Lung (tissue), 12 donors: ENCODE data around the gene ERBB4. TPM values are rescaled to one million over a fixed set of nuclear protein-coding genes. Genes with fewer than 3 reads are reported as not detected.

Source experiments
- ATAC-seq: fragments of 200-7000 bp; cut with Tn5 transposase; one replicate; pipeline ENCODE4 v1.9.1; 2020; ENCODE audit warnings: moderate number of reproducible peaks; ENCODE audit not compliant: insufficient read depth, low FRiP score
- DNase-seq, 3 donors: peaks; one replicate each; pipeline ENCODE4 v3.0.0-alpha.2; 2013 to 2017
- H3K27ac ChIP-seq, 2 donors: one replicate each; pipeline ENCODE4 v1.5.1; 2013; ENCODE audit warnings: mild to moderate bottlenecking in 2 of 2, moderate library complexity in 2 of 2, control low read depth in 1 of 2, inconsistent platforms in 1 of 2, low read depth in 1 of 2, low read length in 1 of 2
- H3K27me3 ChIP-seq, 3 donors: one replicate each; pipeline ENCODE4 v1.5.1; 2013; ENCODE audit warnings: low read length in 2 of 3; ENCODE audit not compliant: control insufficient read depth in 3 of 3, insufficient read depth in 3 of 3
- H3K36me3 ChIP-seq, 4 donors: one replicate each; pipeline ENCODE4 v1.5.1; 2013; ENCODE audit warnings: low read length in 4 of 4, mild to moderate bottlenecking in 1 of 4, moderate library complexity in 1 of 4; ENCODE audit not compliant: control insufficient read depth in 4 of 4, insufficient read depth in 4 of 4
- H3K4me1 ChIP-seq, 5 donors: one replicate each; pipeline ENCODE4 v1.5.1; 2013; ENCODE audit warnings: low read length in 5 of 5, mild to moderate bottlenecking in 2 of 5, moderate library complexity in 1 of 5; ENCODE audit not compliant: control insufficient read depth in 5 of 5, insufficient read depth in 5 of 5
- H3K4me3 ChIP-seq: one replicate; pipeline ENCODE4 v1.5.1; 2013; ENCODE audit warnings: mild to moderate bottlenecking, control low read depth, moderate library complexity
- H3K9ac ChIP-seq, 2 donors: one replicate each; pipeline ENCODE4 v1.5.1; 2013; ENCODE audit warnings: low read length in 2 of 2, control low read depth in 1 of 2; ENCODE audit not compliant: insufficient read depth in 1 of 2
- H3K9me3 ChIP-seq, 4 donors: one replicate each; pipeline ENCODE4 v1.5.1; 2013; ENCODE audit warnings: low read length in 3 of 4, mild to moderate bottlenecking in 1 of 4, moderate library complexity in 1 of 4; ENCODE audit not compliant: control insufficient read depth in 4 of 4, insufficient read depth in 3 of 4
- WGBS, 2 donors: extraction: QIAGEN DNeasy Blood & Tissue Kit; methylation state at CpG; one replicate each; pipeline ENCODE4 v1.1.7; 2013; 5-methylcytosine and 5-hydroxymethylcytosine counted together
- polyA plus RNA-seq, 2 donors: library from polyadenylated mRNA; stranded (reverse); fragments of 200-250 nt; gene quantifications; one replicate each; pipeline ENCODE4 v1.2.1, GENCODE V29; 2013
- total RNA-seq, 2 donors: library from RNA; depleted of rRNA in 1 of 2; stranded (reverse); fragments of >200 nt in 1 of 2; gene quantifications; one replicate each; pipeline ENCODE4 v1.2.1, GENCODE V29; 2014 to 2021
- TF ChIP-seq, protein P1 (sequence below): IDR thresholded peaks from 2 replicates; pipeline ENCODE4 v1.5.1; 2012; ENCODE audit warnings: mild to moderate bottlenecking; ENCODE audit errors: control extremely low read depth, extremely low read depth
- donor health status: control.
- donor health status: control.
- donor health status: Bipolar disorder and iron deficiency.
- donor health status: healthy.
- donor health status: DM: yes; HTN: yes; CAD: no.

ERBB4 gene
- total and polyA plus RNA-seq, 4 donors, result 0.41 to 16.8 (median 5.3) TPM

DNA sequence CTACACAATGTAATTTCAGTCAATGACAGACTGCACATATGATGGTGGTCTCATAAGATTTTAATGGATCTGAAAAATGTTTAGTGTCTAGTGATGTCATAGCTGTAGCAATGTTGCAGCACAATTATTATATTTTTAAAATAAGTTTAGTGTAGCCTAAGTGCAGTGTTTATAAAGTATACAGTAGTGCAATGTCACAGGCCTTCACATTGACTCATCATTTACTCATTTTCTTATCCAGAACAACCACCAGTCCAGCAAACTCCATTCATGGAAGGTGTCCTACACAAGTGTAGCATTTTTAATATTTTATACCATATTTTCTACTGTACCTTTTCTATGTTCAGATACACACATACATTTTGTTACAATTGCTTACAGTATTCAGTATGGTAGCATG is 663.1 kb downstream of the ERBB4 start:
- Histone ChIP-seq H3K36me3 (no peaks in the 10 kb centered on the region), H3K4me3 (no peak overlapping the region), H3K9ac (no peak overlapping the region), H3K27me3 (no peaks in the 10 kb centered on the region), H3K9me3 (no peaks in the 10 kb centered on the region), H3K4me1 (no peaks in the 10 kb centered on the region), H3K27ac (no peak overlapping the region)
- DNase-seq (no peak), ATAC-seq (no peak)
- TF ChIP-seq, protein P1, sequence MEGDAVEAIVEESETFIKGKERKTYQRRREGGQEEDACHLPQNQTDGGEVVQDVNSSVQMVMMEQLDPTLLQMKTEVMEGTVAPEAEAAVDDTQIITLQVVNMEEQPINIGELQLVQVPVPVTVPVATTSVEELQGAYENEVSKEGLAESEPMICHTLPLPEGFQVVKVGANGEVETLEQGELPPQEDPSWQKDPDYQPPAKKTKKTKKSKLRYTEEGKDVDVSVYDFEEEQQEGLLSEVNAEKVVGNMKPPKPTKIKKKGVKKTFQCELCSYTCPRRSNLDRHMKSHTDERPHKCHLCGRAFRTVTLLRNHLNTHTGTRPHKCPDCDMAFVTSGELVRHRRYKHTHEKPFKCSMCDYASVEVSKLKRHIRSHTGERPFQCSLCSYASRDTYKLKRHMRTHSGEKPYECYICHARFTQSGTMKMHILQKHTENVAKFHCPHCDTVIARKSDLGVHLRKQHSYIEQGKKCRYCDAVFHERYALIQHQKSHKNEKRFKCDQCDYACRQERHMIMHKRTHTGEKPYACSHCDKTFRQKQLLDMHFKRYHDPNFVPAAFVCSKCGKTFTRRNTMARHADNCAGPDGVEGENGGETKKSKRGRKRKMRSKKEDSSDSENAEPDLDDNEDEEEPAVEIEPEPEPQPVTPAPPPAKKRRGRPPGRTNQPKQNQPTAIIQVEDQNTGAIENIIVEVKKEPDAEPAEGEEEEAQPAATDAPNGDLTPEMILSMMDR, result no peak

DNA sequence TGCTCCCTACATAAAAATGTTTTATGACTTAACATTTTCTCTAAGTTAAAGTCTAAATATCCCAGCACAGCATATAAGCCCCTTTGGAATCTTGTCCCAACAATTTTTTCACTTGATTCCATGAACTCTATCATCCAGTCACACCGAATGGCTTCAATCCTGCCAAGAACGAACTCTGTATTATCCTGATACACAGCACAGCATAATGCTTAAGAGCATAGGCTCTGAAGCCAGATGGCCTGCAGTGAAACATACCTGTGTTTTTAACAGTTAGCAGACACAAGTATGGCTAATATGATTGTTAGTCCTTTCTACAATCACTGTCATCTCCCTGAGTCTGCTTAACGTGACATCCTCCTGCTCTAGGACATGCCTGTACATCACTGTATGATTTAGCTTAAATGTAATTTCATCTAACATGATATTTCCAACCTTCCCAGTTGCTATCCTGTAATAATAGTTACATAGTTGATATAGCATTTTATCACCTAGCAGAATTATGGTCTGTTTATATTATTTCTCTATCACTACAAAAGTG is 669.5 kb downstream of the ERBB4 start:
- 86 to 92% methylated on average over 3 of the region's 3 CpGs for WGBS, 2 donors
- Histone ChIP-seq H3K36me3 (no peaks in the 10 kb centered on the region), H3K9ac (no peak overlapping the region), H3K9me3 (no peaks in the 10 kb centered on the region), H3K27me3 (no peaks in the 10 kb centered on the region), H3K27ac (no peak overlapping the region), H3K4me3 (no peak overlapping the region), H3K4me1 (peaks cover 0 to 3% (median 0%) of the 10 kb centered on the region in 5 donors)
- no peak for DNase-seq
- no peak for ATAC-seq
- TF ChIP-seq, protein P1, result no peak

DNA sequence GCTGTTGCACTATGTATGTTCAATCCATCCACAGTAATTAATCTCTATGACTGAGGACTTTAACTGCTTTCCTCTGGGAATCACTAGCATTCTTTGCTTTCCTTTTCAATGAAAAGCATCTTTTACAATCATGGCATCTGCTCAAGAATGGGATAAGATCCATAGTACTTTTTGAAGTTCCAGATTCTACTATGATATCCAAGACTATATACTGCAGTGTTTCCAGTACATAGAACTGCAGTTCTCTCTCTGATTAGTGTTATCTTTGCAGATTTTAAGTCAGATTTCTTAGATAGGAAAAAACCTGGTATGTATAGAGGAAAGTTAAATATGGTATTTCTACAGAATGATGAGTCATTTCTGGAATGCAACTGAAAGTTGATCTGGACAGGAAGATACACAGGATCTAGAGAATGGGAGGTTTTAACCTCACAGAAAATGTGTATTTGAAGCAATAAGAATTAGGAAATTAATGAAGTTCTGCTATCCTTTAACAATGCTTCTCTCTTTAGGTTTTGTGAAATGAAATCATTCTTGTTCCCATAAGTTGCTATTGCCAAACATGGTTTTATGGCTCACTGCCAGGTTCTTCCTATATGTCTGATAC is 670.7 kb downstream of the ERBB4 start:
- no peaks in the 10 kb centered on the region for H3K27me3 ChIP-seq
- H3K4me1 ChIP-seq, result peaks cover 0 to 3% (median 0%) of the 10 kb centered on the region in 5 donors
- no peak overlapping the region for H3K27ac ChIP-seq
- TF ChIP-seq, protein P1, result no peak
- no peaks in the 10 kb centered on the region for H3K36me3 ChIP-seq
- DNase-seq (peak in 2 of 3 donors; percentile 11 to 34), ATAC-seq (no peak)
- H3K4me3 ChIP-seq, result no peak overlapping the region
- H3K9me3 ChIP-seq, result peaks cover 0 to 3% (median 0%) of the 10 kb centered on the region in 4 donors
- no peak overlapping the region for H3K9ac ChIP-seq

DNA sequence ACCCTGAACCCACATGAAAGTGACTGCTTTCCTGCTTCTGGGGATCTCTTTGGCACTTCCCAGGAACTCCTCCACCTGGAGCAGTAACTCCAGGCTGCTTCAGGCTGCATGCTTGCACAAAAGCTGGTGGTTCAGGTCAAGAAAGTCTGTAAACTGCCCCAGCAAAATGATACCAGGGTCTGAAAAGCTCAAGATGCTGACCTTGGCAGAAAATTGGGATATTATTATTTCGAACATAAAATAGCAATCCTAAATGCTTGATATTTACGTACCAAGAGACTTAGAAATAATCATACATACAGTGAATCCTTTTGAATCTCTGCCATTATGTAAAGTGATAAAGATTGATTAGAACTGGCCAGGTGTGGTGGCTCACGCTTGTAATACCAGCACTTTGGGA is 674.3 kb downstream of the ERBB4 start:
- ATAC-seq, result no peak
- no peaks in the 10 kb centered on the region for H3K36me3 ChIP-seq
- H3K4me1 ChIP-seq, result peaks cover 0 to 3% (median 0%) of the 10 kb centered on the region in 5 donors
- no peak for DNase-seq
- no peak overlapping the region for H3K27ac ChIP-seq
- no peak overlapping the region for H3K4me3 ChIP-seq
- H3K9ac ChIP-seq, result no peak overlapping the region
- 91% methylated on average over 3 of the region's 3 CpGs for WGBS, 2 donors
- H3K9me3 ChIP-seq, result peaks cover 0 to 3% (median 1%) of the 10 kb centered on the region in 4 donors
- TF ChIP-seq, protein P1, result no peak
- H3K27me3 ChIP-seq, result no peaks in the 10 kb centered on the region
